ENCODE measurements around the gene CRACR2B.

DNA sequence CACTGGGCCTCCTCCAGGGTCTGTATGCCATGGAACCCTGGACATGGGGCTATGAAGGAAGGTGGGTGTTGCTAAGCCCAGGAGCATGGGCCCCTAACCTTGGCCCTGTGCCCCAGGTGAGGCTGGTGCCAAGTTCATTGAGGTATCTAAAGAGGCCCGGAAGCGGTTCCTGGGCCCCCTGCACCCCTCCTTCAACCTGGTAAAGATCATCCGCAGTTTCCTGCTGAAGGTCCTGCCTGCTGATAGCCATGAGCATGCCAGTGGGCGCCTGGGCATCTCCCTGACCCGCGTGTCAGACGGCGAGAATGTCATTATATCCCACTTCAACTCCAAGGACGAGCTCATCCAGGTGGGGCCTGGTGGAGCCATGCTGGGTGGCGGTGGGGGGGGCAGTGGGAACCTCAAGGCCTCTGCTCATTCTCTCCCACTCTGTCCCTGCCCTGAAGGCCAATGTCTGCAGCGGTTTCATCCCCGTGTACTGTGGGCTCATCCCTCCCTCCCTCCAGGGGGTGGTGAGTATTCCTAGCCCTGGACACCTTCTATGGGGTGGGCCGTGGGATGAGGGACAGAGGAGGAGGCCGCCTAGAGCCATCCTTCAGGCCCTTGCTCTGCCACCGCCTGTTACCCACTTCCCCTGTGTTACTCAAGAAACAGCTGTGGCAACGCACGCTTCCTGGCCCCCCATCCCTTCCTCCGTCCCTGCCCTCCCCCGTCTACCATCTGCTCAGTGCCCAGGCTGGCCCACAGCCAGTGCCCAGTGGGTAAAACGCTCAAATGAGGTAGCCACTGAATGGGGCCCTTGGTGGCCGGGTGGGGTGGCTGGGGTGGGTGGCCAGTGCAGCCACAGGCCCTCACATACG is 6.0 kb upstream of the CRACR2B start:
- no peak for TF ChIP-seq EZH2 (IDR thresholded peaks at IDR 0.05; ENCODE audit: insufficient read depth, low read length)
- TF ChIP-seq CTCF (IDR thresholded peaks at IDR 0.05; ENCODE audit: insufficient read depth, low read depth, low read length): no peak
